Measurements from ENCODE around the gene BLVRB. TPM values are rescaled to one million over a fixed set of nuclear protein-coding genes. Genes with fewer than 3 reads are reported as not detected.

BLVRB gene
- total RNA-seq, 1 experiment from 2014 or later = 10.2 TPM

GRCh38 chr19:40407714-40408597, 57.6 kb downstream of the BLVRB start:
- H3K4me3 ChIP-seq (ENCODE audit: low read length) = no peak overlapping the region
- H3K36me3 ChIP-seq (ENCODE audit: insufficient read depth, low read length) = no peaks in the 10 kb centered on the region
- H2AFZ ChIP-seq (ENCODE audit: low read length) = no peak overlapping the region
- no peak overlapping the region for H3K27ac ChIP-seq (ENCODE audit: low read length)
- no peaks in the 10 kb centered on the region for H3K9me3 ChIP-seq (ENCODE audit: low read length)
- no peaks in the 10 kb centered on the region for H3K79me2 ChIP-seq (ENCODE audit: low read length)
- no peak overlapping the region for H3K4me2 ChIP-seq (ENCODE audit: low read depth, low read length, poor library complexity, severe bottlenecking)
- H4K20me1 ChIP-seq (ENCODE audit: insufficient read depth, low read depth, low read length) = no peaks in the 10 kb centered on the region
- no peaks in the 10 kb centered on the region for H3K9me2 ChIP-seq (replicated peaks; ENCODE audit: insufficient read depth, low read length)
- H3K9ac ChIP-seq (ENCODE audit: low read length) = no peak overlapping the region
- H3K4me1 ChIP-seq (ENCODE audit: low read length) = peaks cover 13% of the 10 kb centered on the region
- DNase-seq = no peak
- H3K27me3 ChIP-seq (ENCODE audit: low read length) = no peaks in the 10 kb centered on the region

GRCh38 chr19:40403262-40403984, 62.1 kb downstream of the BLVRB start:
- Histone ChIP-seq H3K9ac (ENCODE audit: low read length) (peak overlapping the region; percentile 72), H3K36me3 (ENCODE audit: insufficient read depth, low read length) (no peaks in the 10 kb centered on the region), H4K20me1 (ENCODE audit: insufficient read depth, low read depth, low read length) (no peaks in the 10 kb centered on the region), H3K9me2 (replicated peaks; ENCODE audit: insufficient read depth, low read length) (no peaks in the 10 kb centered on the region), H3K27ac (ENCODE audit: low read length) (no peak overlapping the region), H3K9me3 (ENCODE audit: low read length) (no peaks in the 10 kb centered on the region), H2AFZ (ENCODE audit: low read length) (peak overlapping the region; percentile 94), H3K4me3 (ENCODE audit: low read length) (peak overlapping the region; percentile 68), H3K79me2 (ENCODE audit: low read length) (no peaks in the 10 kb centered on the region), H3K4me1 (ENCODE audit: low read length) (peaks cover 9% of the 10 kb centered on the region), H3K4me2 (ENCODE audit: low read depth, low read length, poor library complexity, severe bottlenecking) (peak overlapping the region; percentile 89), H3K27me3 (ENCODE audit: low read length) (no peaks in the 10 kb centered on the region)
- DNase-seq = peak; percentile 95

- H3K36me3 ChIP-seq (ENCODE audit: insufficient read depth, low read length) = no peaks in the 10 kb centered on the region
- H3K79me2 ChIP-seq (ENCODE audit: low read length) = no peaks in the 10 kb centered on the region
- DNase-seq = no peak
- no peak overlapping the region for H3K4me3 ChIP-seq (ENCODE audit: low read length)
- no peaks in the 10 kb centered on the region for H4K20me1 ChIP-seq (ENCODE audit: insufficient read depth, low read depth, low read length)
- H3K4me1 ChIP-seq (ENCODE audit: low read length) = peaks cover 9% of the 10 kb centered on the region
- no peaks in the 10 kb centered on the region for H3K9me2 ChIP-seq (replicated peaks; ENCODE audit: insufficient read depth, low read length)
- H3K9ac ChIP-seq (ENCODE audit: low read length) = no peak overlapping the region
- no peak overlapping the region for H2AFZ ChIP-seq (ENCODE audit: low read length)
- H3K4me2 ChIP-seq (ENCODE audit: low read depth, low read length, poor library complexity, severe bottlenecking) = no peak overlapping the region
- H3K9me3 ChIP-seq (ENCODE audit: low read length) = no peaks in the 10 kb centered on the region
- no peaks in the 10 kb centered on the region for H3K27me3 ChIP-seq (ENCODE audit: low read length)
- no peak overlapping the region for H3K27ac ChIP-seq (ENCODE audit: low read length)
Measured at GRCh38 chr19:40400559-40400958, 65.0 kb downstream of the BLVRB start.

- Histone ChIP-seq H3K79me2 (ENCODE audit: low read length) (no peaks in the 10 kb centered on the region), H3K27ac (ENCODE audit: low read length) (no peak overlapping the region), H4K20me1 (ENCODE audit: insufficient read depth, low read depth, low read length) (no peaks in the 10 kb centered on the region), H3K36me3 (ENCODE audit: insufficient read depth, low read length) (no peaks in the 10 kb centered on the region), H3K4me3 (ENCODE audit: low read length) (no peak overlapping the region), H3K9me3 (ENCODE audit: low read length) (no peaks in the 10 kb centered on the region), H3K9ac (ENCODE audit: low read length) (no peak overlapping the region), H3K4me1 (ENCODE audit: low read length) (peaks cover 4% of the 10 kb centered on the region), H3K4me2 (ENCODE audit: low read depth, low read length, poor library complexity, severe bottlenecking) (no peak overlapping the region), H3K27me3 (ENCODE audit: low read length) (no peaks in the 10 kb centered on the region), H2AFZ (ENCODE audit: low read length) (no peak overlapping the region), H3K9me2 (replicated peaks; ENCODE audit: insufficient read depth, low read length) (no peaks in the 10 kb centered on the region)
- no peak for DNase-seq
Measured at GRCh38 chr19:40398417-40399131, 67.0 kb downstream of the BLVRB start.

Small RNAs within 50 kb of the gene (small RNA-seq; reads per million reads assigned to genes)
- gene RF00017 = not detected

Other genes starting within 250 kb of the BLVRB start
- gene TTC9B, start 247.4 kb downstream of the BLVRB start, total RNA-seq (2014; rRNA removed; shearing (Covaris generic); ENCODE audit: low replicate concordance) = not detected in 2 replicates
- gene CCNP, start 239.1 kb downstream of the BLVRB start, total RNA-seq (2014; rRNA removed; shearing (Covaris generic); ENCODE audit: low replicate concordance) = not detected in 2 replicates
- gene AKT2, start 180.4 kb downstream of the BLVRB start, total RNA-seq (2014; rRNA removed; shearing (Covaris generic); ENCODE audit: low replicate concordance) = 85.9 and 128 TPM in 2 replicates
- 11.7 and 14.5 TPM in 2 replicates for gene C19orf47, start 117.3 kb downstream of the BLVRB start, total RNA-seq (2014; rRNA removed; shearing (Covaris generic); ENCODE audit: low replicate concordance)
- 83.2 and 90.2 TPM in 2 replicates for gene PLD3, start 117.0 kb downstream of the BLVRB start, total RNA-seq (2014; rRNA removed; shearing (Covaris generic); ENCODE audit: low replicate concordance)
- not detected in 2 replicates for gene HIPK4, start 75.6 kb downstream of the BLVRB start, total RNA-seq (2014; rRNA removed; shearing (Covaris generic); ENCODE audit: low replicate concordance)
- 0.56 and 0.61 TPM in 2 replicates for gene PRX, start 52.4 kb downstream of the BLVRB start, total RNA-seq (2014; rRNA removed; shearing (Covaris generic); ENCODE audit: low replicate concordance)
- 4.8 and 8.4 TPM in 2 replicates for gene SERTAD1, start 39.8 kb downstream of the BLVRB start, total RNA-seq (2014; rRNA removed; shearing (Covaris generic); ENCODE audit: low replicate concordance)
- gene SERTAD3, start 21.4 kb downstream of the BLVRB start, total RNA-seq (2014; rRNA removed; shearing (Covaris generic); ENCODE audit: low replicate concordance) = 14.1 and 14.9 TPM in 2 replicates
- gene SPTBN4, start 1.3 kb upstream of the BLVRB start, total RNA-seq (2014; rRNA removed; shearing (Covaris generic); ENCODE audit: low replicate concordance) = 1.0 and 1.1 TPM in 2 replicates
- gene SHKBP1, start 111.1 kb upstream of the BLVRB start, total RNA-seq (2014; rRNA removed; shearing (Covaris generic); ENCODE audit: low replicate concordance) = 49.7 and 98.2 TPM in 2 replicates
- gene LTBP4, start 135.6 kb upstream of the BLVRB start, total RNA-seq (2014; rRNA removed; shearing (Covaris generic); ENCODE audit: low replicate concordance) = 9.6 and 25.9 TPM in 2 replicates
- 26.9 and 33.8 TPM in 2 replicates for gene NUMBL, start 224.9 kb upstream of the BLVRB start, total RNA-seq (2014; rRNA removed; shearing (Covaris generic); ENCODE audit: low replicate concordance)

Measured in Karpas-422 (cell line).